Fibroblast of skin of left quadriceps (primary cell): Measurements from ENCODE around the gene LARP1.
"Not testable (repeated sequence)": the region's sequence is repeated elsewhere in the genome, so short reads cannot be mapped to it uniquely, and the experiment has no call there.

Experiments used
- DNase-seq, 2 experiments: peaks; one replicate each; pipeline ENCODE4 v3.0.0-alpha.2; 2013; ENCODE audit warnings: low read depth in 2 of 2

Gene LARP1

DNA sequence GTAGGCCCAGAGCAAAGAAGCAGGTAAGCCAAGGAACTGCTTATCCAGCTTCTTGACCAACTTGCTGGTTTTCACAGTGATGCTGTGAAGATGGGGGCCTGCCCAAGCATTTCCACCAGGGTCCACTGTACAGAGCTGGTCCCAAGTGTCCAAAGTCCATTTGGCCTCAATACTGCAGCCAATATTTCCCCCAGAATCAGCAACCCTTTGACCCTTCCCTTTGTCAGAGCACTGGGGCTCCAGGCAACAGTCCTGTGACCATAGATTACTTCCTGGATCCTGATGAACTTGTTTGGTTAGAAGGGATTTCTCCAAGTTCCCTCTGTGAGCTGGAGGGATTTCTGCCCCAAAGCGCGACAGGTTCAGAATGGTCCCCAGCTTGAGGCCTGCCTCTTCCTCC, 68.9 kb downstream of the LARP1 start:
- DNase-seq: no peak

DNA sequence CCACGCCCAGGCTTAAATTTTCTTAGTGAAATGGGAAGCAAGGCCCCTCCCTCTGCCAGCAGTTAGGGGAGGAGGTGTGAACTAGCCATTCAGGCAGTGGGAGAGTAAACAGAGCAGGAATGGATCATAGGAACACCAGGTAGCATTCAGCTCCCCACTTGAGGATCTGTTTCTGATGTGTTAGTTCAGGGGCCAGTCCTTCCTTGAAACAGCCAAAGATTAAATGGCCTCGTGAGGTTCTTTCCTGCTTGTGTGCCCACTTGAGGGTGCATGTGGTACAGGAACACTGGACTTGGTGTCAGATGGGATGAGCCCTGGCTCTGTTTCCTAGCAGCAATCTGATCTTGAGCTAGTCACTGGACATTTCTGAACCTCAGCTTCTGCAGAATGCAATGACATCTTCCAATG, 74.0 kb downstream of the LARP1 start:
- DNase-seq: no peak

DNA sequence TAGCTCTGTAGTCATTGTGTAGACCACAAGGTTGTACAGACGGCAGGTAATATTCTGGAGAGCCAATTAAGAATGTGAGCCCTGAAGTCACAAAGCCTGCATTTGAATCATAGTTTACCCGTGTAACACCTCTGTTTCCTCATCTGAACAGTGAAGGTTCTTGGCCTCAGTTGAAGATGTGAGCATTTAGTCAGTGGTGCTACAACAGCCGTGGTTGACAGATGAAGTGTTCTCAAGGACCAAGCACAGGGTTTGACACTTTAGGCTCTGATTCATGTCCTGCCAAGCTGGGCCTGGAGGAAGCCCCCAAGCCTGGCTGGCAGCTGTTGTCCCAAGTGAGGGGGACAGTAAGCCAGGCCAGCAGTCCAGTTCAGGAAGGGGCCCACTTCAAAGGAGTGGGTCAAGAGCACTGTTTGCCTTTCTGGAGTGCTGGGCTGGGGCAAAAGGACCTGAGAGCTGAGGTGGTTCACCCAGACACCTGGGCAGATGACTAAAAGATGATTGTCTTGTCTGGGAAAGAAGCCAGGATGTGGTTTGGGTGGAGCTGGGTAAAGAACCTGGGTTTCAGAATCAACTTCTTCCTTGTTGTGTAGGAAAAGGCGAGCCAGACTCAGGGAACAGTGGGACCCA, 74.5 kb downstream of the LARP1 start:
- no peak for DNase-seq

- no peak for DNase-seq
Measured at GRCh38 chr5:154830219-154830595, 75.0 kb downstream of the LARP1 start.

- no peak for DNase-seq
Measured at GRCh38 chr5:154830596-154830995, 75.4 kb downstream of the LARP1 start.

GRCh38 chr5:154831451-154831850, 76.3 kb downstream of the LARP1 start:
- no peak for DNase-seq

GRCh38 chr5:154832804-154833203, 77.6 kb downstream of the LARP1 start:
- not testable (repeated sequence) for DNase-seq

DNA sequence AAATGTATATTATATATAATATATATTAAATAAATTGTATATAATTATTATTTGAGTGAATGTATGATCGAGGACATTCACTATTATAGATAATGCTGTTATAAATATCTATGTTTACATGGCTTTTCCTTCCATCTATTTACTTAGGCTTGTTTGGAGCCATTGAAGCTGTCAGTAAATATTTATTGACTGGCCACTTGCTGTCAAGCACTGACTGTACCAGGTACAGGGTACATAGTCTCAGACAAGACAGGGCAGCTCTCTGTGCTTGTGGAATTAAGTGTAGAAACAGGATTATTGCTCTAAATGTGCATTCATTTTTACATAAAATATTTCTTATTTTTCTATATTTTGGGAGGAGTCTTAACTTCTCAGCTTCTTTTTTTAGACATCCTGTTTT, 78.9 kb downstream of the LARP1 start:
- no peak for DNase-seq

- not testable (repeated sequence) for DNase-seq
Measured at GRCh38 chr5:154835701-154836052, 80.5 kb downstream of the LARP1 start.

DNA sequence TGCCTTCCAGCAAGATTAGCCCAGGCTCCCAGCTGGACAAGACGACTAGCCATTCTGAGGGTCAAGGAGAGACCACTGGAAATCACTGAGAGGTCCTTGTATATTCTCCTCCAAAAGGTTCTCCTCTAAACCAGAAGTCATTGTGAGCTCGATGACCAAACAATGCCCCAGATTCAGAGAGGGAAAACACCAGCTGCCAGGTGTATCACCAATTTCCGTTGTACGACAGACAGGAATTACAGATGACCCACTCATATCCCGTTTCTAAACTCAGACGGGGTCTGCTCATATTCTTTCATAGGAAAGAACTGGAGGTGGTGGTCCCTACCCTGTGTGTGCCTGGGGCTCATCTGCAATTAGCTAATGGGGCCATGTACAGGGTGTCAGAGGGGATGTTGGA, 81.0 kb downstream of the LARP1 start:
- no peak for DNase-seq

GRCh38 chr5:154837009-154837901, 82.1 kb downstream of the LARP1 start:
- no peak for DNase-seq

DNA sequence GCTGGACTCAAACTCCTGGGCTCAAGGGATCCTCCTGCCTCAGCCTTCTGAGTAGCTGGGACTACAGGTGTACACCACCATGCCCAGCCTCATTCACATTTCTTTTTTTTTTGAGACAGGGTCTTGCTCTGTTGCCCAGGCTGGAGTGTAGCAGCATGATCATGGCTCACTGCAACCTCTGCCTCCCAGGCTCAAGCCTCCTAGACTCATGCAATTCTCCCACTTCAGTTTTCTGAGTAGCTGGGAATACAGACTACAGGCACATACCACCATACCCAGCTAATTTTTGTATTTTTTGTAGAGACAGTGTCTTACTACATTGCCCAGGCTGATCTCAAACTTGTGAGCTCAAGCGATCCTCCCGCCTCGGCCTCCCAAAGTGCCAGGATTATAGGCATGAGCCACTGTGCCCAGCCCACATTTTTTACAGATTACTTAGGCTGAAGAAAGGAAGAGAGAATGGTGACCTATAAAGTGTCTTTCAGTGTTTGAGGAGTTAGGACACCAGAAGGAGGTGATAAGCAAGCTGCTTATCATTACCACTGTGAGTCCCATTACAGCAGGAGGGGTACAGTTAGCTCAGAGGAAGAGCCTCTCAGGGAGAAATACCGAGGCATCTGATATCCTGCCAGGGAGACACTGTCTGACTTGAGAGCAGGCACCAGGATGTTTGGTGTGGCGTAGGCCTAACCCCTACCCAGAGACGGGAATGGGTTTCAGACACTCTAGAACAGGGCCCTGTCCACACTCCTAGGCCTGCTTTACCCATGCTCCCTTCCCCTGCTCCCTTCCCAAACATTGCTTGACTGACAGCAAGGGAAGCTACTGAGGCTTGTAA, 85.5 kb downstream of the LARP1 start:
- no peak for DNase-seq

- DNase-seq: no peak
Measured at GRCh38 chr5:154841273-154841661, 86.1 kb downstream of the LARP1 start.

GRCh38 chr5:154842689-154843530, 87.7 kb downstream of the LARP1 start:
- DNase-seq: no peak

- no peak for DNase-seq
Measured at GRCh38 chr5:154844809-154845208, 89.6 kb downstream of the LARP1 start.

GRCh38 chr5:154849264-154849785, 94.1 kb downstream of the LARP1 start:
- no peak for DNase-seq

GRCh38 chr5:154849791-154850201, 94.6 kb downstream of the LARP1 start:
- DNase-seq: no peak

DNA sequence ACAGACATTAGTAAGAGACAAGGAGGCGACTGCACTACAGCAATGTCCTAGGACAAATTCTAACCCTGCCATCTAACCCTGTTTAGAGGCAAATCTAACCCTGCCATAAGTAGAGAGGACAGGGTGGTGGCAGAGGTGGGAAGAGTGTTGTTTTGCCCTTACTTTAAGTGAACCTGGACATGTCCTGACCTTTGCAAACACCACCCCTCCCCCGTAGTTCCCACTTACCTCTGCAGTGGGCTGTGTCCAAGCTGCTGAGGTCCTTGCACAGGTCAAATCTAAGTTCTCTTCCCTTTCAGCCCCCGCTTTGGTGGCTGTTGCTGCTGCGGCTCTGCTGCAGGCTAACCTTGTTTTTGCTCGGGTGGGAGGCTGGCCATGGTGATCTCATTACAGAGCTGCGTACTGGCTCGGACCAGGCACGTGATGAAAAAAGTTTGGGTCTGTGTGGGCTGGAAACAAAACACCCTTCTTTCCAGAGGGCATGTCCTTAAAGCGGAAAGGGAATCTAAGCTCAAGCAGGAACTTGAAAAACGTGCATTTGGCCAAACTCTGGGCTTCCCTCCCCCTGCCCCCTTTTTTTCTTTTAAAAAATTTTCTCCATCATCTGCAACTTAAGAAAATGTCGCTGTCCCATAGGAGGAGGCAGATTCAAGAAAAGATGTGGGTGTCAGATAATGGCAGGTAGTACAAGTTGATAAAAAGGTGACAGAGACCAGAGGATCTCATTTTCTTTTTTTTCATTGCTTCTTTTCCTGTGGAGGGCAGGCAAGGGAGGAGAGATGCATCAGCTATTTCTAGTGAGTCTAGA, 95.3 kb downstream of the LARP1 start, which contains the start of gene FAXDC2:
Gene FAXDC2, minus strand, starts transcription at position 349 of the 808 bp plus-strand sequence. CDS start 12,425 bp downstream, outside the sequence.
- DNase-seq: peak; percentile 52 to 56

GRCh38 chr5:154851351-154851750, 96.2 kb downstream of the LARP1 start:
- no peak for DNase-seq
